ENCODE measurements around the gene HOMER3.
"Not testable (repeated sequence)": the region's sequence is repeated elsewhere in the genome, so short reads cannot be mapped to it uniquely, and the experiment has no call there.

The HOMER3 gene

GRCh38 chr19:18952364-18953003 lies 11.5 kb upstream of the HOMER3 start:
- DNase-seq = not testable (repeated sequence)

DNA sequence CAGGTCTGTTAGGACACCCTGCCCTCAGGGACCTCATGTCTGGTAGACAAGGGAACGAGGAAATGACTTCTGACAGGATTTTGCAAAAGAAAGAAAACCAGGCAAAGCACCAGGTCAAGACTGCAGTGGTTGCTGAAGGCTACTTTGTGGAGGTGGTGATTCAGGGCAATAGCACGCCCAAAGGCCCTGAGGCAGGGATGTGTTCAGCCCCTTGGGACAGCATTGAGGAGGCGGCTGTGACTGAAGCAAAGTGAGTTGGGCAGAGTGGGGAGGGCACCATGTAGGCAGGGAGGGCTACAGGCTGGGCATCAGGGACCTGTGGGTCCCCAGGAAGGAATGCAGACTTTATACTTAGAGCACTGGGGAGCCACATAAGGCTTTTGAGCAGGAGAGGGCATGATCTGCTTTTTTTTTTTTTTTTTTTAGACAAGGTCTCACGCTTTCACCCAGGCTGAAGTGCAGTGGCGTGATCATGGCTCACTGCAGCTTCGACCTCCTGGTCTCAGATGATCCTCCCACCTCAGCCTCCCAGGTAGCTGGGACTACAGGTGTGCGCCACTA lies 10.8 kb upstream of the HOMER3 start:
- no peak for DNase-seq

- no peak for DNase-seq
Measured at GRCh38 chr19:18949858-18950257, 8.8 kb upstream of the HOMER3 start.

DNA sequence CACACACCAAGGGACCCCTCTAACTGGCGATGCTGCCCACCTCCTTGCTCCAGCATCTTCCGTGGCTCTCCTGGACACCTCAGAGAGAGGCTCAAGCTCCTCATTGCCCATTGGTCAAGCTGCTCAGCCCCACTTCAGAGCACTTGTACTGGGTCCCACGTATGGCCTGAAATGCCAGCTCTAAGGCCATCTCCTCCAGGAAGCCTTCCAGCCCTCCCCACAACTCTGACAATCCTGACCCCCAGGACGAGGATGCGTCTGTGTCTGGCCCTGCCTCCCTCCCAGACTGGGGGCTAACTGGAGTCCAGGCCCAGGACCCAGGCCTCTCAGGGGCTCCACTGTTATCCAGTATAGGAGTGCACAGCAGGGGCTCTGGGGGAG lies 7.9 kb upstream of the HOMER3 start:
- DNase-seq = no peak

DNA sequence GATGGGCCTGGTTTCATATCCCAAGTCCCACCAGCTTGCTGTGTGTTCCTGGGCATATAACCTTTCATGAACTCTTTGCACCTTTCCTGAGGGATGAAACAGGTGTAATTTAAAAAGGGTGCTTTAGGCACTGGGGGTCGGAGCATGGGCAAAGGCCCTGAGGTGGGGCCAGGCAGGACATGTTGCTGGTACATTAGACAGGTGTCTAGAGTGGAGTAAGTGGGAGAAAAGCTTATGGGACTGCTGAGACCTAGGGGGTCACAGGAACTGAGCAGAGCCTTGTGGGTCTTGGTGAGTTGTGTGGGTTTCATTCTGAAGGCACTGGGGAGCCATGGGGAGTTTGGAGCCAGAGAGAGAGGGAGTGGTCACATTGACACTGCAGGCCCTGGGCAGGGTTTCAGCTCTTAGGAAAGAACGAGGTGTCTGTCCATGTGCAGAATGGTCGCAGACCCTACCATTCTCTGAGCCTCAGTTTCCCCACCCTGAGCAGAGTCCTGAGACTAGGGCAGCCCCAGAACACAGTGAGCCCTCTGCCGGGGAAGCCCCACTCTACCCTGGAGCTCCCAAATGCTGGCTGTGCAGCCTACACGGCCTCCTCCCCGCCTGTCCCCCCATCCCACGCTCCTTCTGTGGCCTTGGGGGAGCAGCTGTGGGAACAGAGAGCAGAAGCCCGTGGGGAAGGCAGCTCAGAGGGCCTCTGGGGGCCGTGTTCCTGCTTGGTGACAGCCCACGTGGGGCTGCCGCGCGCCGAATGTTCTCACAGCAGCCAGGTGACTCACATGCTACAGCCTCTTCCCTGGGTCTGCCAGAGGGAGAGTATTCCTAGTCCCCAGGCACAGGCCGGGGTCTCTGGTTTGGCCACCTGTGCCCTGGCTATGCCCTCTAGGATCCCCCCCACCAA lies 7.3 kb upstream of the HOMER3 start:
- no peak for DNase-seq

DNA sequence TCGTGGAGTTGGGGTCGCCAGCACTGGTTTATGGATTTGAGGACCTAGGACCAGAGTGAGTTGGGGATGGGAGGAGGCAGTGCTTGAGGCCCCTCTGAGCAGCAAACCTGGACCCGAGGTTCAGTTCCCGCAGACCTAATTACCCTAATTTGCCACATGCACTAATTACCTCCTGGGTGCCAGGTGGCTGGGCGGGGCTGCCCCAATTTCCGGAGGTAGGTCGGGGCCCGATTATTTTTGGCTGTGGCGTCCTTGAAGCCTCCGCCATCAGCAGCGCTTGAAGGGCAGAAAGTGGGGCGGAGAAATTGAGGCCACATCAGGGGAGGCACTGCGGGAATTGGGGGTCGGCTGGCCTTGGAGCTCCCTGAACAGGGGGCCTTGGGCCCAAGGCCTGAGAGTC lies 5.9 kb upstream of the HOMER3 start:
- no peak for DNase-seq

DNA sequence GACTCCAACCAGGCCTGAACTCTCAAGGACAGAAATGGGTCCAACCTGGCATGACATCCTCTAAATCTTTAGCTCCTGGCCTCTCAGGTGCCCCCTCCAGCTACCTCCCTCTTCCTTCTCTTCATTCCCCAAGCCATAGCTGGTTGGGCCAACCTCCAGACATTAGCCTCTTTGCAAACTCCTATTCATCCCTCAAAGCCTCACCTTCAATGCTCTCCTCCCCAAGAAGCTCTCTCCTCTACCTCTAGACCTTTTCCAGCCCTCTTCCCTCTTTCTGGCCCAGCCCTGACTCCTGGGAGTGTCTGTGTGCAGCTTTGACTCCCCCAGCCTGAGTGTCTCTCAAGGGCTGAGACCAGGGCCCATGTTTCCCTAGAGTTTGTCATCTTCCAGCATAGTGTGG lies 5.3 kb upstream of the HOMER3 start:
- DNase-seq = no peak

GRCh38 chr19:18945297-18945696 lies 4.3 kb upstream of the HOMER3 start:
- DNase-seq = no peak

DNA sequence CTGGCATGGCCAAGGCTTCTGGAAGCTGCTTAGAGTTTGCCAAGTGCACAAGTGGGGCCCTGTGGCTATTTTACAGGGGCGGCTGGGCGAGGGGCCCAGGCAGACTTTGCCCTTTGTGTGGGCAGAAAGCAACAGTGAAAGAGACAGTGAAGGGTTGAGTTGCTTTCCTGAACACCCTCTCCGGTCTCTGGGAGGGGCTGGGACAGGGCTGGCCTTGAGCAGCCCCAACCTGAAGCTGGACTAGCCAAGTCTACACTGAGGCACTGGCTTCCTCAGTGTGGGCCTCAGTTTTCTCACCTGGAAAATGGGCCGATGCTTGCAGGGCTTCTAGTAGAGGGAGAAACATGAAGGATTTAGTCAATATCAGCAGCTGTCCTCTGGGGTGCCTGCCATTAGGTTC lies 2.4 kb upstream of the HOMER3 start:
- DNase-seq = no peak

DNA sequence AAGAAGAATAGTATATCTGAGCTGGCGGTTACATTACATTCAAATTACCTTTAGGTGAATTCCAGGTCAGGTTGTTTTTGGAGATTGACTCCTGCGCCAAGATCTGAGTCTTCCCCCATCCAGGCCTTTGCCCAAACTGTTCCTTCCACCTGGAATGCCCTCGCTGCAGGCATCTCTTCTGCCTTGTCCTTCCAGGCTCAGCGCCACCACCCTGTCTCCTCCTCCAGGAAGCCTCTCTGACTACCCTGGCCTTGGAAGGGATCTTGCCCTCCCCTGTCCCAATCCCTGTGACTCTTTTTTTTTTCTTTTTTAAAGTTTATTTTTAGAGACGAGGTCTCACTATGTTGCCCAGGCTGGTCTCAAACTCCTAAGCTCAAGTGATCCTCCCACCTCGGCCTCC lies 1.7 kb upstream of the HOMER3 start:
- DNase-seq = no peak

DNA sequence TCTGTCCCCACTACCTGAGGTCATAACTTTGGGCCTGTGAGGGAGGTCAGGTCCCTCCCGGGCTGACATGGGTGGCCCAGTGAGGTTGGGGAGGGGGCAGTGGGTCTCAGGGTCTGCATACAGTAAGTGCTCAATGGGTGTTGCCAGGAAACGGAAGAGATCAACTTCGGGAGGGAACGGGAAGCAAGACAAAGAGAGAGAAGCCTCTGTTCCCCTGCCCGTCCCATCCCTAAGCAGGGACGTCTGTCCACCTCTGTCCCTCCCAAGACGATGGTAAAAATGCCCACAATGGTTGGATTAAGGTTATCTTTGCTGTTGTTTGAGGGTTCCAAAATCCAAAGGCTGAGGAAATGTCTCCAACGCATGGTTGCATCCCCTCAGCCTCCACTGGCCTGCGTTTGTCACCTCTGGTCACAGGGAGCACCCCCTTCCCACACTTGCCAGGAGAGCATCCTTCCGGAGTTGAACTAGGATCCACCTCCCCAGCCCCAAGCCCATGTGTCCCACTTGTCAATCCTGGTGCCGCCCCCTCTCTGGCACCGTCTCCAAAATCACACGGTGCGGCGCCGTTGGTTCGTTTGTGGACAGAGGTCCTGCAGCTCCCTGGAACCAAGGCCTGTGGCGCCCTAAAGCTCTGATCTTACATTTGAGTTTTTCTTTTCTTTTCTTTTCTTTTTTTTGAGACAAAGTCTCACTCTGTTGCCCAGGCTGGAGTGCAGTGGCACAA lies 774 bp upstream of the HOMER3 start:
- no peak for DNase-seq

DNA sequence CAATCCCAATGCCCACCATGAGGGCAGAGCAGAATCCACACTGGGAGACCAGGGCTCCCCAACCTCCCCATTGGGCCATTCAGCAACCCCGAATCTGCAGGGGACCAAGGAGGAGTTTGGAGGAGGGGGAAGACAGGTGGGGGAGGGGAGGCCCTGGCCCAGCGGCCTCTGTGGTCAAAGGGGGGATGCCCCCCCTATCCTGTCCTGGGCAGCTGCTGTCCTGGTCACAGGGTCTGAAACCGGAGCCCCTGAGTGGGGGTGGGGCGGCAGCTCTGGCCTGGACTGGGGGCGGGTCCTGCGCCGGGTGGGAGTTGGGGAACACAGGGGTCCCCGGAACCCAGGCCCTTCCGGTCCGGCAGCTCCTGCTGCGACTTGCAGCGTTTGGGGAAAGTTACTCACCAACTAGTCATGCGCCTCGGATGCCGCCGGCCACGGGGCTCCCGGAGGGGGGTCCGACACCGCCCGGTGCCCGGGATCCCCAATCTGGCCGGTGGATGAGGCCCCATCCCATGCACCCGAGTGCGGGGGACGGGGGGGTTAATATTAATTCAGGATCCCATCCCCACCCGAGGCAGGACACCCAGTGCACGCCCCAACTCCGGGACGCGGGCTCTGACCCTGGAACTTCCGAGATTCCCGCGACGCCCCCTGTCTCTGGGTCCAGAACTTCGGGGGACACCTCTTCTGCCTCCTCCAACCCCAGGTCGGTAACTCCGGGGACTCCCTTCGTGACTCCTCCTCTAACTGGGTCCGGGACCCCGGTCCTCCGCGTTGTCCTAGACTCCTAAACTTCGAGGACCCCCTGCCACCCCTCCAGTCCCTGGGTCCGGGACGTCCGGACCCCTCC lies 872 bp downstream of the HOMER3 start:
- no peak for DNase-seq

DNA sequence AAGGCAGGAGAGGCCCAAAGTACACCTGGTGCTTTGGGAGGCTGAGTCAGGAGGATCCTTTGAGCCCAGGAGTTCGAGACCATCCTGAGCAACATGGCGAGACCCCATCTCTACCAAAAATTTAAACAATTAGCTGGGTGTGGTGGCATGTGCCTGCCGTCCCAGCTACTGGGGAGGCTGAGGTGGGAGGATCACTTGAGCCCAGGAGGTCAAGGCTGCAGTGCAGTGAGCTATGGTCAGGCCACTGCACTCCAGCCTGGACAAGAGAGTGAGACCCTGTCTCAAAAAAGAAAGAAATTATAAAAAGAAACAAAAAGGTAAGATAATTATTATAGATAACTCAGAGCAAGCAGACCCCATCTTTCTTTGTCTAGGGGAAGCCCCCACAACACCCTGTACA lies 1.9 kb downstream of the HOMER3 start:
- no peak for DNase-seq

GRCh38 chr19:18933297-18933696 lies 7.7 kb downstream of the HOMER3 start:
- no peak for DNase-seq

- DNase-seq = no peak
Measured at GRCh38 chr19:18932216-18932841, 8.7 kb downstream of the HOMER3 start.

DNA sequence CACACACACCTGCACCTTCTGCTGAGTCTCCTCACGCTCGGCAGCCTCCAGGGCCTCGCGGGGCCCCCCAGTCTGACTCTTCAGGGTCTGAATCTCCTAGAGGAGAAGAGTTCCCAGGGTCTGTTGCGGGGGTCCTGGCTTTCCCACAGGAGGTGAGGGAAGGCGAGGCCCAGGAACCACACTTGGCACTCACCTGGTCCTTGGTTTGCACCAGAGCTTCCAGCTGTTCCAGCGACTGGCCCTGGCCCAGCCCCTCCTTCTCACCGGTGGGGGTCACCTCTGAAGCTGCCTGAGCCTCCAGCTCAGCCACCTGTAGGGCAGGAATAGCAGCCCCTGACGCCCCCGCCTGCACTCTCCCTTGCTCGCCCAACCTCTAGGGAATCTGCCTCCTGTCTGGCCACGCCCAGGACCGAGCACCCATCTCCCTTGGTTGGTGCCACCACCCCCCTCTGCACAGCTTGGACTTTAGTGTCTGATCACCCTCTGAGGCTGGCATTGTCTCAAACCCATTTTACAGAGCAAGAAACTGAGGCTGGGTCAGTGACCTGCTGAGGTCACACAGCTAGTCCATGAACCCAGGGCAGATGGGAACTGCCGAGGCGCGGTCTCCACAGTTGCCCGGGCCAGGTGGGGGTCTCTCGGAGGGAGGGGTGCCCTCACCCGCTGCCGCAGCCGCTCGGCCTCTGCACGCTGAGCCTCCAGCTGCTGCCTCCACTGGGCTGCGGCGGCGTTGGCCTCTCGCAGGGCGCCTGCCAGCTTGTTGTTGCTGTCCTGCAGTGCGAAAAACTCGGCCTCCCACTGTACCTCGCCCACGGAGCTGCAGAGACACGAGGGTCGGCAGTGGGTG lies 9.5 kb downstream of the HOMER3 start:
- no peak for DNase-seq

DNA sequence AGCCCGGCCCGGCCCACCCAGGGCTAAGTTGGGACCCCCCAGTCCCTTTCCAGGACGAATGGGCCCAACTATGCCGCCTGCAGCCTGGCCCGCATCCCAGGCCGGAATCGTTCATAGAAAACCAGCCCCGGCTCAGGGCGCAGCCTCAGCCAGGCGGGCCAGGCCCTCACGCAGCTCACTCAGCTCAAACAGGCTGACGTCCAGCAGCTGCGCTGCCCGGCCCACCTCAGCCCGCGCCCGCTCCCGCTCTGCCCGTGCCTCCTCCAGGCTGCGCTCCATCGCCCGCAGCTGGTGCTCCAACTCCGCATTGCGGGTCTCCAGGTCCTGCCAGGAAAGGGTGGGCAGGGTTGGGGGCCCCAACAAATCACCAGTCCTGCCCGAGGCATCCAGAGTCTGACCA lies 11.7 kb downstream of the HOMER3 start:
- DNase-seq = no peak

GRCh38 chr19:18928018-18928805 lies 12.8 kb downstream of the HOMER3 start:
- DNase-seq = no peak

GRCh38 chr19:18924684-18925213 lies 16.3 kb downstream of the HOMER3 start:
- no peak for DNase-seq
